K562 (cell line): Measurements from ENCODE around the gene BICC1. TPM values are rescaled to one million over a fixed set of nuclear protein-coding genes. Genes with fewer than 3 reads are reported as not detected.

Experiments used
- ATAC-seq: fragments of 200-7000 bp; cut with Tn5 transposase; 3 replicates; pipeline ENCODE4 v1.9.1; 2020; ENCODE audit warnings: moderate library complexity
- BruUV-seq: library from RNA; stranded (reverse); fragments of 400-500 nt; replicated peaks from 2 replicates; lab custom pipeline; 2021; lab: Mats Ljungman, UMichigan
- CTCF ChIA-PET: fragments of 300-600 bp; formaldehyde crosslinking; extraction: SDS; loops from one replicate; lab custom pipeline; 2021; ENCODE audit warnings: low intra/inter-chr PET ratio; lab: Yijun Ruan, JAX
- POLR2A ChIA-PET: fragments of 300-600, 350-650 bp; sonication (Branson Sonifier 250); formaldehyde crosslinking; extraction: SDS; loops from one replicate; lab custom pipeline; 2021; ENCODE audit warnings: antibody characterized with exemption, inconsistent platforms; lab: Yijun Ruan, JAX
- DNase-seq, 4 experiments: peaks; one replicate each; pipeline versions ENCODE4 v3.0.0 to v3.0.0-alpha.2; 2011 to 2018; ENCODE audit warnings: low spot score in 3 of 4, mixed read lengths in 3 of 4; ENCODE audit errors: extremely low read depth in 1 of 4
- FAIRE-seq: peaks from 2 replicates; lab custom pipeline; 2011; peaks lifted over from hg19 to GRCh38; lab: Jason Lieb, UNC
- H2AFZ ChIP-seq: 2 replicates; pipeline ENCODE4 v1.6.0; 2011; ENCODE audit warnings: low read depth, low read length, control low read depth, inconsistent platforms
- H3K27ac ChIP-seq: fragments of 200-600 bp; 3 replicates; pipeline ENCODE4 v1.8.0; 2011; ENCODE audit warnings: low read depth, mild to moderate bottlenecking, control low read depth, inconsistent platforms, low read length, moderate library complexity, mixed read lengths; ENCODE audit errors: extremely low read depth
- H3K27me3 ChIP-seq, 2 experiments: fragments of 300-600 bp in 1 of 2; 2 replicates in 1 of 2; 3 replicates in 1 of 2; pipeline versions ENCODE4 v1.6.0 to v1.8.0; 2011; ENCODE audit warnings: inconsistent platforms in 2 of 2, low read length in 2 of 2, mild to moderate bottlenecking in 1 of 2, mixed read lengths in 1 of 2, moderate library complexity in 1 of 2; ENCODE audit not compliant: control insufficient read depth in 2 of 2, insufficient read depth in 2 of 2
- H3K36me3 ChIP-seq: fragments of 300-600 bp; 3 replicates; pipeline ENCODE4 v1.8.0; 2011; ENCODE audit warnings: mild to moderate bottlenecking, low read length, inconsistent platforms; ENCODE audit not compliant: control insufficient read depth, insufficient read depth
- H3K4me1 ChIP-seq, 2 experiments: fragments of 200-600 bp in 1 of 2; replicated peaks in 1 of 2; 2 replicates in 1 of 2; 3 replicates in 1 of 2; pipeline versions ENCODE4 v1.5.1 to v1.8.0; 2011; ENCODE audit warnings: inconsistent platforms in 2 of 2, low read length in 2 of 2, mild to moderate bottlenecking in 1 of 2, mixed read lengths in 1 of 2, moderate library complexity in 1 of 2; ENCODE audit not compliant: control insufficient read depth in 2 of 2, insufficient read depth in 2 of 2
- H3K4me2 ChIP-seq: 2 replicates; pipeline ENCODE4 v1.6.1; 2011; ENCODE audit warnings: low read length, control low read depth, inconsistent platforms, mixed read lengths; ENCODE audit not compliant: insufficient read depth
- H3K4me3 ChIP-seq: fragments of 200-600 bp; sonication (generic), shearing (Covaris generic); 2 replicates; pipeline ENCODE4 v1.5.1; 2016; ENCODE audit warnings: control low read depth, inconsistent platforms
- H3K79me2 ChIP-seq: fragments of 200-600 bp; 3 replicates; pipeline ENCODE4 v1.8.0; 2011; ENCODE audit warnings: low read length, inconsistent platforms; ENCODE audit not compliant: control insufficient read depth, insufficient read depth
- H3K9ac ChIP-seq, 2 experiments: 2 replicates each; pipeline versions ENCODE4 v1.6.0 to v1.6.1; 2011; ENCODE audit warnings: low read depth in 2 of 2, low read length in 2 of 2, control low read depth in 1 of 2, inconsistent platforms in 1 of 2, mild to moderate bottlenecking in 1 of 2, mixed read lengths in 1 of 2; ENCODE audit not compliant: insufficient read depth in 1 of 2
- H3K9me1 ChIP-seq: one replicate; pipeline ENCODE4 v1.6.0; 2011; ENCODE audit warnings: inconsistent platforms, mild to moderate bottlenecking, low read length, moderate library complexity; ENCODE audit not compliant: control insufficient read depth, insufficient read depth
- H3K9me3 ChIP-seq: replicated peaks from 2 replicates; pipeline ENCODE4 v1.5.1; 2011; ENCODE audit warnings: low read depth, low read length, inconsistent platforms; ENCODE audit not compliant: control insufficient read depth, insufficient read depth
- H4K20me1 ChIP-seq: replicated peaks from 2 replicates; pipeline ENCODE4 v1.6.1; 2011; ENCODE audit warnings: low read length, inconsistent platforms, mixed read lengths; ENCODE audit not compliant: control insufficient read depth, insufficient read depth
- ATF4 ChIP-seq: fragments of 450-650 bp; formaldehyde crosslinking; IDR thresholded peaks from 2 replicates; pipeline ENCODE4 v1.4.0; 2022; ENCODE audit warnings: mild to moderate bottlenecking, moderate library complexity
- CBX3 ChIP-seq, 2 experiments: IDR thresholded peaks; 1 replicate in 1 of 2; 2 replicates in 1 of 2; pipeline ENCODE4 v1.6.1; 2012; ENCODE audit warnings: inconsistent platforms in 2 of 2, low read length in 2 of 2, borderline replicate concordance in 1 of 2, control low read depth in 1 of 2
- DEAF1 ChIP-seq: fragments of 450-650 bp; formaldehyde crosslinking; IDR thresholded peaks from 2 replicates; pipeline ENCODE4 v1.4.0; 2020; ENCODE audit warnings: mild to moderate bottlenecking, moderate library complexity
- EGR1 ChIP-seq: fragments of 450-650 bp; conservative IDR thresholded peaks from 2 replicates; pipeline ENCODE4 v1.6.1; 2017; ENCODE audit warnings: mild to moderate bottlenecking
- FOXM1 ChIP-seq, 2 experiments: fragments of 450-650 bp in 1 of 2; sonication (generic) in 1 of 2; formaldehyde crosslinking in 1 of 2; IDR thresholded peaks; 2 replicates each; pipeline versions ENCODE4 v1.6.1 to v1.9.0; 2017 to 2022; ENCODE audit warnings: low read depth in 2 of 2, mild to moderate bottlenecking in 2 of 2, missing genetic modification reagents in 1 of 2, moderate library complexity in 1 of 2
- HMG20A ChIP-seq: fragments of 450-650 bp; formaldehyde crosslinking; conservative IDR thresholded peaks from 2 replicates; pipeline ENCODE4 v1.4.0; 2020; ENCODE audit warnings: mild to moderate bottlenecking, mixed read lengths
- ID3 ChIP-seq, 2 experiments: fragments of 250-450 bp in 1 of 2; fragments of 450-650 bp in 1 of 2; sonication (Bioruptor Pico) in 1 of 2; IDR thresholded peaks; 2 replicates each; pipeline versions ENCODE4 v1.6.1 to v1.8.0; 2016 to 2021; ENCODE audit warnings: mild to moderate bottlenecking in 2 of 2, moderate library complexity in 2 of 2, missing compliant biosample characterization in 1 of 2, missing genetic modification characterization in 1 of 2
- NEUROD1 ChIP-seq: fragments of 150-350 bp; IDR thresholded peaks from 2 replicates; pipeline ENCODE4 v1.6.1; 2014; ENCODE audit warnings: borderline replicate concordance, low read length, low read depth; ENCODE audit not compliant: partially characterized antibody
- RBBP5 ChIP-seq: fragments of 200-600 bp; sonication (generic); IDR thresholded peaks from 2 replicates; pipeline ENCODE4 v1.6.1; 2012; ENCODE audit warnings: borderline replicate concordance, mild to moderate bottlenecking, low read length, control low read depth, inconsistent platforms; ENCODE audit not compliant: insufficient read depth, poor library complexity, severe bottlenecking
- ZNF280A ChIP-seq: fragments of 450-650 bp; IDR thresholded peaks from 2 replicates; pipeline ENCODE4 v1.6.1; 2018; ENCODE audit warnings: mild to moderate bottlenecking, low read depth; ENCODE audit not compliant: partially characterized antibody
- WGBS: fragments of 100-300 bp; shearing (Covaris generic); methylation state at CpG from one replicate; pipeline ENCODE4 v1.1.6; 2016; ENCODE audit warnings: low coverage, mixed read lengths; ENCODE audit not compliant: insufficient coverage; ENCODE audit errors: missing lambda C conversion rate; 5-methylcytosine and 5-hydroxymethylcytosine counted together
- in situ Hi-C: fragments of 300-500 bp; cut with MboI; formaldehyde crosslinking; loops from 4 replicates; pipeline ENCODE4 v1.15.0; 2018; ENCODE audit warnings: inconsistent platforms, mixed read lengths
- intact Hi-C: fragments of 100-400 bp; cut with micrococcal nuclease; formaldehyde crosslinking; loops from 2 replicates; pipeline ENCODE4 v1.14.2; 2022
- polyA plus RNA-seq, 8 experiments: library from polyadenylated mRNA; depleted of rRNA in 4 of 8; stranded (reverse) in 5 of 8; unstranded in 3 of 8; fragments of >200 nt; fragmentation: Nextera tagmentation in 2 of 8; fragmentation: Illumina TruSeq in 1 of 8; extraction: Ambion mirVana in 2 of 8; extraction: Trizol in 1 of 8; gene quantifications; 2 replicates each; pipeline versions ENCODE4 v1.2.1 to v1.2.3, GENCODE V29; 2011 to 2014; ENCODE audit warnings: inconsistent platforms in 1 of 8, missing spikeins in 1 of 8
- total RNA-seq, 7 experiments: library from RNA; depleted of rRNA in 6 of 7; stranded (reverse); fragments of >200 nt in 6 of 7; fragmentation: Illumina TruSeq in 2 of 7; extraction: Trizol in 2 of 7; gene quantifications; 2 replicates each; pipeline versions ENCODE4 v1.2.1 to v1.2.3, GENCODE V29; 2011 to 2021; ENCODE audit warnings: low replicate concordance in 1 of 7

The BICC1 gene
- total and polyA plus RNA-seq, 9 of the 15 experiments (the other 6 are each of a cell fraction or from before 2014, with no cell fraction given): not detected

- BruUV-seq: no TSS peak
- FAIRE-seq (no peak), DNase-seq (no peak), ATAC-seq (no peak)
- H3K9ac ChIP-seq: no peak overlapping the region
- no peaks in the 10 kb centered on the region for H3K27me3 ChIP-seq
- no peaks in the 10 kb centered on the region for H3K9me1 ChIP-seq
- no peaks in the 10 kb centered on the region for H3K9me3 ChIP-seq
- H3K4me3 ChIP-seq: no peak overlapping the region
- intact Hi-C loops (loop anchor here (10.0 kb wide), 1 partner anchor 204 kb away; no protein-coding TSS in a partner anchor), in situ Hi-C loops (no loop called here)
- no peaks in the 10 kb centered on the region for H3K79me2 ChIP-seq
- H3K4me2 ChIP-seq: no peak overlapping the region
- no peaks in the 10 kb centered on the region for H3K4me1 ChIP-seq
- no peaks in the 10 kb centered on the region for H4K20me1 ChIP-seq
- H3K27ac ChIP-seq: no peak overlapping the region
- ChIA-PET POLR2A (no interaction called here), CTCF (no interaction called here)
- H2AFZ ChIP-seq: no peak overlapping the region
- H3K36me3 ChIP-seq: no peaks in the 10 kb centered on the region
- WGBS: 0% methylated on average over 6 of the region's 6 CpGs
- TF ChIP-seq ATF4 (CRISPR knock-in tag) (no peak), HMG20A (CRISPR knock-in tag) (no peak), RBBP5 (no peak), ID3 (CRISPR knock-in tag; IDR thresholded peaks at IDR 0.05) (no peak), ID3 (tag; IDR thresholded peaks at IDR 0.05) (no peak), EGR1 (no peak), FOXM1 (IDR thresholded peaks at IDR 0.05; ENCODE audit: low read depth) (no peak), FOXM1 (CRISPR knock-in tag; IDR thresholded peaks at IDR 0.05; ENCODE audit: low read depth) (no peak), NEUROD1 (no peak), ZNF280A (no peak), DEAF1 (no peak), CBX3 (IDR thresholded peaks at IDR 0.05; ENCODE audit: borderline replicate concordance in 1 of 2, low read length in 2 of 2) (no peak)
Observed at GRCh38 chr10:58518775-58519174, 6.1 kb downstream of the BICC1 start.
